ENCODE results near the gene GPX5.
"Not testable (repeated sequence)": the region's sequence is repeated elsewhere in the genome, so short reads cannot be mapped to it uniquely, and the experiment has no call there.

GPX5 gene

GRCh38 chr6:28515676-28516075 lies 10.0 kb upstream of the GPX5 start, which contains the start of gene GPX6:
Gene GPX6, minus strand, starts transcription at chr6:28515793. Its CDS starts 50 bp downstream, at chr6:28515743.
- no peak for DNase-seq

GRCh38 chr6:28517964-28518363 lies 7.7 kb upstream of the GPX5 start:
- DNase-seq = no peak

- DNase-seq = no peak
These were observed 3.0 kb upstream of the GPX5 start for GRCh38 chr6:28522594-28523240.

GRCh38 chr6:28523241-28523622 lies 2.4 kb upstream of the GPX5 start:
- no peak for DNase-seq

- DNase-seq = no peak
These were observed 5.1 kb downstream of the GPX5 start for GRCh38 chr6:28530777-28531176.

- DNase-seq = no peak
These were observed 5.9 kb downstream of the GPX5 start for GRCh38 chr6:28531479-28532128.

- no peak for DNase-seq
These were observed 8.6 kb downstream of the GPX5 start for GRCh38 chr6:28534306-28534705.

DNA sequence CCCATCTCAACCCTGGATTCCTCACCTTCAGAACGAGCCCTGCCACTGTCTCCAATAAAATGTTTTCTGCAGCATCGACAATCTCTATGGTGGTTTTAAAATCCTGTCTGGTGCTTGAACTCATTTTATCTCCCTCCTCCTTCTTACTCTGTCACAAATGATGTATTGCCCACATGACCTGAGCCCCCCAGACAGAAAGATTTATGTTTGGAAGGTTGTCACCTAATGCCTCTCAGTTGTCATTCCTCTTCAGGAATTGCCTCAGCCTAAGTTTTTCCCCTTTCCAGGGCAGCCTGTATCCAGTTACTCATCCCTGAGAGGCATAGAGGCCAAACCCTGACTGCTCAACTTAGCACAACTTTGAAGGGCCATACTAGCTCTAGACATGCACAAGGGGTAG lies 9.2 kb downstream of the GPX5 start:
- DNase-seq = no peak

- DNase-seq = no peak
These were observed 11.4 kb downstream of the GPX5 start for GRCh38 chr6:28537065-28537464.

DNA sequence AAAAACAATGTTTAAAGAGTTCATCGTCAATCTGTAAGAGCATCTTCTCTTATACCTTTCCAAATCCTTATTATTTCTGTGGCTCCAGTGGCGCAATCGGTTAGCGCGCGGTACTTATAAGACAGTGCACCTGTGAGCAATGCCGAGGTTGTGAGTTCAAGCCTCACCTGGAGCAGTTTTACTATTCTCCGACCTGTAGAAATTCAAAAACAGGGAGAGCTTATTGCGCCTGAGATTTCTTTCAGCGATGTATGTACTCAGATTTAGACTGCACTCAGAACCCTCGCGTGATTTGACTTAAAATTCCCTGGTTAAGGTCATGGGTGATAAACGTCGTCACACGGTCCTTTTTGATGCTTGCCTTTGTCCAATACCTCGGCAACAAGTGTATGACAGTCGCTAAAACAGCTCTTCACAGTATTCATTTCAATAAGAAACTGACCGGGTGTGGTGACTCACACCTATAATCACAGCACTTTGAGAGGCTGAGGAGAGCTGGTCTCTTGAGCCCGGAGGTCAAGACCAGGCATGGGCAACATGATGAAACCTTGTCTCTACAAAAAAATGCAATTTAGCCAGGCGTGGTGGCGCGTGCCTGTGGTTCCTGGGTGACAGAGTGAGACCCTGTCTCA lies 11.9 kb downstream of the GPX5 start:
- no peak for DNase-seq

- DNase-seq = no peak
These were observed 16.3 kb downstream of the GPX5 start for GRCh38 chr6:28541996-28542395.

- DNase-seq = no peak
These were observed 17.0 kb downstream of the GPX5 start for GRCh38 chr6:28542440-28543296.

DNA sequence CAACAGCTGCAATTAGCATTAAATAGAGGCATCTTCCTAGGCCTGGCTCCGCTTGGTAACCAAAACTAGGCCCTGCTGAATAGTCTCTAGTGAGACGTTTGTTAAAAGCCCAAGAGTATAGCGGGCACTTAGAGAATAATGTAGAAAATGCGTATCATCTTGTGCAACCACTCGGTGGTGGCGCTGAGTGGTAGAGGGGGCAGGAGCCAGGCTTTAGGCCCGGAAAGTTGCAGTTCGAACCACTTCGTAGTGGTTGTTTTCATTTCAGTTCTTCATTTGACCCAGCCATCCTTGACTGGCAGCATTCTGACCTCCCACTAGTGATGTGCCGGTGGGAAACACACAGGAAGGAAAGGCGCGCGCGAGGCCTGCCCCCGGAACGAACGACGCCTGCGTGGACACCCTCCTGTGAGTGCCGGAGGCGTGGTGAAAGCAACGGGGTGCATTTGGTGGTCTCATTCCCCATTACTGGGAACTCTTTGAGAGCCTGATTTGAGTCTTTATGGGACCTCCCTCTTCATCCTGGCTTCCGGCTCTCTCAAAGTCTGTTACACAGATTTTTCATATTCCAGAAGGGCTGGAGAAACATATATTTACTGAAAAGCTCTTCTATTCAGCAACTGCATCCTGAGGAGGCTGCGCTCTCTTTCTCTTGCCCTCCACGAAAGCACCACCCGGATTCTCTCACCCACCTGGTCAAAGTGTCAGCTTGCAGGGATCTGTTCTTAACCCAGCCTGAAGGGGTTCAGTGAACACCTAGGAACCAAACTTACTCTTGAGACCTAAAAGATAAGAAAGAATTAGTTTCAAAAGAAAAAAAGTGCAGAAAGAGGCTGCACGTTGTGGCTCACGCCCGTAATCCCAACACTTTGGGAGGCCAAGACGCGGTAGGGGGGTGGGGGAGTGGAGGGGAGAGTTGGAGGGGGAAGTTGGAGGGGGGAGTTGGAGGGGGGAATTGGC lies 18.2 kb downstream of the GPX5 start:
- DNase-seq = no peak

- no peak for DNase-seq
These were observed 20.3 kb downstream of the GPX5 start for GRCh38 chr6:28545955-28546354.

DNA sequence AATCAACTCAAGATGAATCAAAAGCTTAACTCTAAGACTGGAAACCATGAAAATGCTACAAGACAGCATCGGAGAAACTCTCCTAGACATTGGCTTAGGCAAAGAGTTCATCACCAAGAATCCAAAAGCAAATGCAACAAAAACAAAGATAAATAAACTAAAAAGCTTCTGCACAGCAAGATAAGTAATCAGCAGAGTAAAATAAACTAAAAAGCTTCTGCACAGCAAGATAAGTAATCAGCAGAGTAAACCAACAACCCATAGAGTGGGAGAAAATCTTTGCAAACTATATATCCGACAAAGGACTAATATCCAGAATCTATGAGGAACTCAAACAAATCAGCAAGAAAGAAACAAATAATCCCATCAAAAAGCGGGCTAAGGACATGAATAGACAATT lies 21.3 kb downstream of the GPX5 start:
- DNase-seq = not testable (repeated sequence)

DNA sequence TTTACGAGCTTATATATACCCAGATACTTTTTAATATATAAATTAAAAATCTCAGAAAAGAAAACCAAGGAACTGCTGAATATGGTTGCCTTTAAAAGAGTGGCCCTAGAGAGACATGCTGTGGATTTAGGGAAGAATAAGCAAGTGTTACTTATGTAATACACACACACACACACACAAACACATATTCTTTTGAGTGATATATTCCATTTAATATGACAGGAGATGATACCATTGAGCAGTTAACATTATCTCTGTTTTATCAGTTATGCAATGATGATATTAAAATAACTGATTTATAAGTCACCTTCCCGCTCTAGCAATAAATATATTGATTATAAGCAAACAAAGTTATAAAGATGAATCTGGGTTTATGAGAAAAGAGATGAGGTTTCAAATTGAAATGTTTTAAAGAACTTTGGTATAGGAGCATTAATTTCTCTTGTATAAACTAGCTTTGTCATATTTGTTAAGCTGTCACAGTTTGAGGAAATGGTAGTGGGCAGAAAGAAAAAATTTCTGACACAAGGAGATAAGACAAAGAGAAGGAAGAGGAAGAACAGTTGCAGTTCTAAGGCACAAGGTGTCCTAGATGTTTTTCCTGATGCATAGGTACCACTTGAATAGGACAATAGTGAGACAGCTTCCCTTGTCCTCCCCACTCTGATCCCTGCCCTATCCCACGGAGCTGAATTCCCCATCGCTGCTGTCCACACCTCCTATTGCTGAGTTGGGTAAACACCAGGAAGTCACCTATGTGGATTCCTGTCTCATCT lies 26.4 kb downstream of the GPX5 start:
- no peak for DNase-seq

GRCh38 chr6:28553384-28553985 lies 27.8 kb downstream of the GPX5 start:
- no peak for DNase-seq

- no peak for DNase-seq
These were observed 28.6 kb downstream of the GPX5 start for GRCh38 chr6:28553986-28554881.

- no peak for DNase-seq
These were observed 29.5 kb downstream of the GPX5 start for GRCh38 chr6:28555136-28555535.

- no peak for DNase-seq
These were observed 32.9 kb downstream of the GPX5 start for GRCh38 chr6:28558629-28559028.
